Measurements from ENCODE around the gene TSC1.

Gene TSC1

GRCh38 chr9:132880324-132880661 lies 64.1 kb downstream of the TSC1 start:
- peaks cover 17% of the 10 kb centered on the region for H3K27me3 ChIP-seq (ENCODE audit: control insufficient read depth, insufficient read depth, low read length)
- H3K4me1 ChIP-seq (ENCODE audit: control insufficient read depth, insufficient read depth, low read length), result no peaks in the 10 kb centered on the region
- no peaks in the 10 kb centered on the region for H3K9me3 ChIP-seq (ENCODE audit: control insufficient read depth, insufficient read depth, low read length)
- no peak overlapping the region for H3K4me3 ChIP-seq (ENCODE audit: low read depth, low read length)
- no peaks in the 10 kb centered on the region for H3K36me3 ChIP-seq (ENCODE audit: control insufficient read depth, insufficient read depth, low read length)
- H3K9ac ChIP-seq (ENCODE audit: low read depth, low read length), result no peak overlapping the region

- no peaks in the 10 kb centered on the region for H3K9me3 ChIP-seq (ENCODE audit: control insufficient read depth, insufficient read depth, low read length)
- peaks cover 17% of the 10 kb centered on the region for H3K27me3 ChIP-seq (ENCODE audit: control insufficient read depth, insufficient read depth, low read length)
- no peaks in the 10 kb centered on the region for H3K36me3 ChIP-seq (ENCODE audit: control insufficient read depth, insufficient read depth, low read length)
- no peak overlapping the region for H3K9ac ChIP-seq (ENCODE audit: low read depth, low read length)
- no peak overlapping the region for H3K4me3 ChIP-seq (ENCODE audit: low read depth, low read length)
- no peaks in the 10 kb centered on the region for H3K4me1 ChIP-seq (ENCODE audit: control insufficient read depth, insufficient read depth, low read length)
These were observed 64.7 kb downstream of the TSC1 start for GRCh38 chr9:132879457-132880323.

- H3K9me3 ChIP-seq (ENCODE audit: control insufficient read depth, insufficient read depth, low read length), result no peaks in the 10 kb centered on the region
- H3K9ac ChIP-seq (ENCODE audit: low read depth, low read length), result no peak within 1 kb of the TSS
- H3K4me3 ChIP-seq (ENCODE audit: low read depth, low read length), result peak within 1 kb of the TSS; percentile 92
- no peaks in the 10 kb centered on the region for H3K36me3 ChIP-seq (ENCODE audit: control insufficient read depth, insufficient read depth, low read length)
- H3K27me3 ChIP-seq (ENCODE audit: control insufficient read depth, insufficient read depth, low read length), result peaks cover 17% of the 10 kb centered on the region
- no peaks in the 10 kb centered on the region for H3K4me1 ChIP-seq (ENCODE audit: control insufficient read depth, insufficient read depth, low read length)
These were observed 65.5 kb downstream of the TSC1 start, which contains the start of gene SPACA9 for GRCh38 chr9:132878695-132879456. Gene SPACA9, plus strand, starts transcription at chr9:132878898. Its CDS starts 5,050 bp downstream, at chr9:132883948.

- no peaks in the 10 kb centered on the region for H3K9me3 ChIP-seq (ENCODE audit: control insufficient read depth, insufficient read depth, low read length)
- peaks cover 17% of the 10 kb centered on the region for H3K27me3 ChIP-seq (ENCODE audit: control insufficient read depth, insufficient read depth, low read length)
- peak within 1 kb of the TSS; percentile 92 for H3K4me3 ChIP-seq (ENCODE audit: low read depth, low read length)
- no peaks in the 10 kb centered on the region for H3K4me1 ChIP-seq (ENCODE audit: control insufficient read depth, insufficient read depth, low read length)
- no peak within 1 kb of the TSS for H3K9ac ChIP-seq (ENCODE audit: low read depth, low read length)
- H3K36me3 ChIP-seq (ENCODE audit: control insufficient read depth, insufficient read depth, low read length), result no peaks in the 10 kb centered on the region
These were observed 66.4 kb downstream of the TSC1 start, which contains the start of gene AK8 for GRCh38 chr9:132877824-132878694. Gene AK8, minus strand, starts transcription at chr9:132878284. Its CDS starts 29 bp downstream, at chr9:132878255.

- Histone ChIP-seq H3K27me3 (ENCODE audit: control insufficient read depth, insufficient read depth, low read length) (peaks cover 17% of the 10 kb centered on the region), H3K4me1 (ENCODE audit: control insufficient read depth, insufficient read depth, low read length) (no peaks in the 10 kb centered on the region), H3K4me3 (ENCODE audit: low read depth, low read length) (peak overlapping the region; percentile 92), H3K36me3 (ENCODE audit: control insufficient read depth, insufficient read depth, low read length) (no peaks in the 10 kb centered on the region), H3K9ac (ENCODE audit: low read depth, low read length) (no peak overlapping the region), H3K9me3 (ENCODE audit: control insufficient read depth, insufficient read depth, low read length) (no peaks in the 10 kb centered on the region)
These were observed 67.0 kb downstream of the TSC1 start for GRCh38 chr9:132877458-132877823.

- H3K27me3 ChIP-seq (ENCODE audit: control insufficient read depth, insufficient read depth, low read length), result peaks cover 17% of the 10 kb centered on the region
- H3K9ac ChIP-seq (ENCODE audit: low read depth, low read length), result no peak overlapping the region
- no peaks in the 10 kb centered on the region for H3K36me3 ChIP-seq (ENCODE audit: control insufficient read depth, insufficient read depth, low read length)
- no peak overlapping the region for H3K4me3 ChIP-seq (ENCODE audit: low read depth, low read length)
- H3K9me3 ChIP-seq (ENCODE audit: control insufficient read depth, insufficient read depth, low read length), result no peaks in the 10 kb centered on the region
- H3K4me1 ChIP-seq (ENCODE audit: control insufficient read depth, insufficient read depth, low read length), result no peaks in the 10 kb centered on the region
These were observed 67.6 kb downstream of the TSC1 start for GRCh38 chr9:132876849-132877248.

GRCh38 chr9:132875159-132875558 lies 69.3 kb downstream of the TSC1 start:
- no peak overlapping the region for H3K9ac ChIP-seq (ENCODE audit: low read depth, low read length)
- peaks cover 17% of the 10 kb centered on the region for H3K27me3 ChIP-seq (ENCODE audit: control insufficient read depth, insufficient read depth, low read length)
- no peaks in the 10 kb centered on the region for H3K36me3 ChIP-seq (ENCODE audit: control insufficient read depth, insufficient read depth, low read length)
- H3K4me3 ChIP-seq (ENCODE audit: low read depth, low read length), result no peak overlapping the region
- H3K9me3 ChIP-seq (ENCODE audit: control insufficient read depth, insufficient read depth, low read length), result no peaks in the 10 kb centered on the region
- H3K4me1 ChIP-seq (ENCODE audit: control insufficient read depth, insufficient read depth, low read length), result no peaks in the 10 kb centered on the region

- Histone ChIP-seq H3K4me1 (ENCODE audit: control insufficient read depth, insufficient read depth, low read length) (no peaks in the 10 kb centered on the region), H3K9me3 (ENCODE audit: control insufficient read depth, insufficient read depth, low read length) (no peaks in the 10 kb centered on the region), H3K36me3 (ENCODE audit: control insufficient read depth, insufficient read depth, low read length) (no peaks in the 10 kb centered on the region), H3K9ac (ENCODE audit: low read depth, low read length) (no peak overlapping the region), H3K27me3 (ENCODE audit: control insufficient read depth, insufficient read depth, low read length) (peaks cover 11% of the 10 kb centered on the region), H3K4me3 (ENCODE audit: low read depth, low read length) (no peak overlapping the region)
These were observed 71.0 kb downstream of the TSC1 start for GRCh38 chr9:132873403-132873802.

- no peaks in the 10 kb centered on the region for H3K4me1 ChIP-seq (ENCODE audit: control insufficient read depth, insufficient read depth, low read length)
- no peak overlapping the region for H3K4me3 ChIP-seq (ENCODE audit: low read depth, low read length)
- no peaks in the 10 kb centered on the region for H3K9me3 ChIP-seq (ENCODE audit: control insufficient read depth, insufficient read depth, low read length)
- no peaks in the 10 kb centered on the region for H3K27me3 ChIP-seq (ENCODE audit: control insufficient read depth, insufficient read depth, low read length)
- no peaks in the 10 kb centered on the region for H3K36me3 ChIP-seq (ENCODE audit: control insufficient read depth, insufficient read depth, low read length)
- H3K9ac ChIP-seq (ENCODE audit: low read depth, low read length), result no peak overlapping the region
These were observed 75.2 kb downstream of the TSC1 start for GRCh38 chr9:132869266-132869665.

- no peaks in the 10 kb centered on the region for H3K27me3 ChIP-seq (ENCODE audit: control insufficient read depth, insufficient read depth, low read length)
- no peak overlapping the region for H3K9ac ChIP-seq (ENCODE audit: low read depth, low read length)
- H3K4me1 ChIP-seq (ENCODE audit: control insufficient read depth, insufficient read depth, low read length), result no peaks in the 10 kb centered on the region
- no peak overlapping the region for H3K4me3 ChIP-seq (ENCODE audit: low read depth, low read length)
- H3K36me3 ChIP-seq (ENCODE audit: control insufficient read depth, insufficient read depth, low read length), result no peaks in the 10 kb centered on the region
- no peaks in the 10 kb centered on the region for H3K9me3 ChIP-seq (ENCODE audit: control insufficient read depth, insufficient read depth, low read length)
These were observed 77.5 kb downstream of the TSC1 start for GRCh38 chr9:132866898-132867297.

GRCh38 chr9:132864691-132865090 lies 79.7 kb downstream of the TSC1 start:
- H3K36me3 ChIP-seq (ENCODE audit: control insufficient read depth, insufficient read depth, low read length), result no peaks in the 10 kb centered on the region
- no peak overlapping the region for H3K9ac ChIP-seq (ENCODE audit: low read depth, low read length)
- no peak overlapping the region for H3K4me3 ChIP-seq (ENCODE audit: low read depth, low read length)
- no peaks in the 10 kb centered on the region for H3K9me3 ChIP-seq (ENCODE audit: control insufficient read depth, insufficient read depth, low read length)
- no peaks in the 10 kb centered on the region for H3K27me3 ChIP-seq (ENCODE audit: control insufficient read depth, insufficient read depth, low read length)
- H3K4me1 ChIP-seq (ENCODE audit: control insufficient read depth, insufficient read depth, low read length), result no peaks in the 10 kb centered on the region
